ENCODE measurements around the gene PSMB3.

Gene PSMB3

DNA sequence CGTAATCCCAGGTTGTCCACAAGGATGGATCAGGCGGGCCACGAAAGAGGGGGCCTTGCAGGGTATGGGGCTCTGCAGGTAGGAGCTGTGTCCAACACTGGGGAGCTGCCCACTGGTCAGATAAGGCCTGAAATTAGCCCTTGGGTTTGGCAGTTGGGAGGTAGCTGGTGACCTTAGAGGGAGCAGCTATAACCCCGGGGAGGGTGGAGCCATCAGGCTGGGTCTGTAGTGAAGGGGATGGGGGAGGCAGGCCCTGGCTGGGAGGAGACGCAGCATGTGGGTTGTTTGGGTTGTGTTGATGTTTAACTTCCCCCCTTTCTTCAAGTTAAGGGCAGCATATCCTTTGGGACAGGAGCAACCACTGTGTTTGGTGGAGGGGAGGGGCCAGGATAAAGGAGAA lies 41.6 kb upstream of the PSMB3 start:
- no peak overlapping the region for H3K4me3 ChIP-seq (replicated peaks; ENCODE audit: low read depth, low read length)
- DNase-seq (ENCODE audit: low read depth), result no peak

DNA sequence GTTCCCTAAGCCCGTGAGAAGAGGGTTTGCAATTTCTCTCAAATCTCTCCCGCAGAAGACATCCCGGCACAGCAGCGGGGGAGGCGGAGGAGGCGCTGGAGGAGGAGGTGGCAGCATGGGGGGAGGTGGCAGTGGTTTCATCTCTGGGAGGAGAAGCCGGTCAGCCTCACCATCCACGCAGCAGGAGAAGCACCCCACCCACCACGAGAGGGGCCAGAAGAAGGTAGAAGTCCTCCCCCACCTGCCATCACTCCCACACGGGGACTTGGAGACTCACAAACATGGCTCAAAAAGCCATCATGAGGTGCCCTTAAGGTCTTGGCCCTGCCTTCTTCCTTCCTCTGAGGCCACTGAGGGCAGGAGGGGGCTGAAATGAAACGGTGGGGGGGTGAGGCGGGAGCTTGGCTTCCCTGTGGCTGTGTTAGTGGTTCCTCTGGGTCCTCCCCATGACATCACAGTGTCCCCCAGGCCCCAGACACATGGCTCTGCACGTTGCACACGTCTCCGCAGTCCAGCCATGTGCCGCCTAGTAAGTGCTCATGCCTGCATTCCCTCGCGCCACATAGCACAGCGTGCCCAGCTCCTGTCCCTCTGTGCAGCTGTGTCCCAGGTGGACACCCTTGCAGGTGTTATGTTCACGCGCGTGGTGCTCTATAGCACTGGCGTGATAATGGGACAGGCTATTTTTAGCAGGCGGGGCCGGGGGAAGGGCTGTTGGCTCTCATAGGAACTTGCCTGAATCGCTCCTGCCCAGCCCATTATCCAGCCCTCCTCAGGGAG lies 40.6 kb upstream of the PSMB3 start:
- no peak for DNase-seq (ENCODE audit: low read depth)
- H3K4me3 ChIP-seq (replicated peaks; ENCODE audit: low read depth, low read length), result no peak overlapping the region
- TF ChIP-seq, protein P1, sequence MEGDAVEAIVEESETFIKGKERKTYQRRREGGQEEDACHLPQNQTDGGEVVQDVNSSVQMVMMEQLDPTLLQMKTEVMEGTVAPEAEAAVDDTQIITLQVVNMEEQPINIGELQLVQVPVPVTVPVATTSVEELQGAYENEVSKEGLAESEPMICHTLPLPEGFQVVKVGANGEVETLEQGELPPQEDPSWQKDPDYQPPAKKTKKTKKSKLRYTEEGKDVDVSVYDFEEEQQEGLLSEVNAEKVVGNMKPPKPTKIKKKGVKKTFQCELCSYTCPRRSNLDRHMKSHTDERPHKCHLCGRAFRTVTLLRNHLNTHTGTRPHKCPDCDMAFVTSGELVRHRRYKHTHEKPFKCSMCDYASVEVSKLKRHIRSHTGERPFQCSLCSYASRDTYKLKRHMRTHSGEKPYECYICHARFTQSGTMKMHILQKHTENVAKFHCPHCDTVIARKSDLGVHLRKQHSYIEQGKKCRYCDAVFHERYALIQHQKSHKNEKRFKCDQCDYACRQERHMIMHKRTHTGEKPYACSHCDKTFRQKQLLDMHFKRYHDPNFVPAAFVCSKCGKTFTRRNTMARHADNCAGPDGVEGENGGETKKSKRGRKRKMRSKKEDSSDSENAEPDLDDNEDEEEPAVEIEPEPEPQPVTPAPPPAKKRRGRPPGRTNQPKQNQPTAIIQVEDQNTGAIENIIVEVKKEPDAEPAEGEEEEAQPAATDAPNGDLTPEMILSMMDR (IDR thresholded peaks at IDR 0.05; ENCODE audit: low read length, missing control alignments), result no peak

More for the DNA sequence above, 41.6 kb upstream of the PSMB3 start:
- TF ChIP-seq, protein P1 (IDR thresholded peaks at IDR 0.05; ENCODE audit: low read length, missing control alignments), result no peak

DNA sequence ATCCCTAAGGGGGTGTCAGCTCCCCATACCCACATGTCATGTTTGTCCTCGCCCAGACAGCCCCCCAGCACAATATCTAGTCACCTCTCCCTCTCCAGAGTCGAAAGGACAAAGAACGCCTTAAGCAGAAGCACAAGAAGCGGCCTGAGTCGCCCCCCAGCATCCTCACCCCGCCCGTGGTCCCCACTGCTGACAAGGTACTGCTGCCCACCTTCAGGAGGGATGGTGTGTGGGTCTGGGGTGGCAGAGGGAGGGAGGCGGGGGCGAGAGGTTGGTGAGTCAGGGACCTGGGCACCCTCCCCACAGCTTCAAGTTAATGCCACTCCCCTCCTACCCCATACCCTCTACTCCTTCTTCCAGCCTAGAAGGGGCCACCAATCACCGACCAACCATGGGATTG lies 39.9 kb upstream of the PSMB3 start:
- no peak overlapping the region for H3K4me3 ChIP-seq (replicated peaks; ENCODE audit: low read depth, low read length)
- TF ChIP-seq, protein P1 (IDR thresholded peaks at IDR 0.05; ENCODE audit: low read length, missing control alignments), result no peak
- no peak for DNase-seq (ENCODE audit: low read depth)

DNA sequence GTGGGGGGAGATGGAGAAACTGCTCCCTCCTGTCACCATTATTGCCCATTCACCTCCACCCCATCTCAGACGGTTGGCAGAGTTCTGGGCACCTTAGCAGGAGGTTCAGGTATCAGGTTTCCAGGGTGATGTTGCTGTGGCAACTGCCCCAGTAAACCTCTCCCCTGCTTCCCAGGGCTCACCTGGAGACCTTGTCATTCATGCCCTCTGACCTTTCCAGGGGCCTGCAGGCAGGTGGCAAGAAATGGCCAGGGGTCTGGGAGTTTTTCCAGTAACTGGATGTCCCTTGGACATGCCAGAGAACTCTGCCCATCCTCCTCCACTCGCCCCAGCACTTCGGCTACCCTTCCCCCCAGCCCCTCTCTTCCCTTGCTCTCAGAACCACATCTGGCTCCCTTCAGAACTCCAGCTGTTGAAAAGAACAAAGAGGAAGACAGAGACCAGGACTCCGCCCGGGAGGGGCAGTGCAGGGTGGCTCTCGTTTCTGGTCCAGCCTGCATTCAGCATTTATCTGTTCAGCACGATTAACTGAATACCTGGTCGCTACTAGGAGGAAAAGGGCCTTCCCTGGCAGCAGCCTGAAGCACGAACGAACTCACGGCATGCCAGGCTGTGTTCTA lies 39.0 kb upstream of the PSMB3 start:
- DNase-seq (ENCODE audit: low read depth), result no peak
- TF ChIP-seq, protein P1 (IDR thresholded peaks at IDR 0.05; ENCODE audit: low read length, missing control alignments), result no peak
- no peak overlapping the region for H3K4me3 ChIP-seq (replicated peaks; ENCODE audit: low read depth, low read length)

DNA sequence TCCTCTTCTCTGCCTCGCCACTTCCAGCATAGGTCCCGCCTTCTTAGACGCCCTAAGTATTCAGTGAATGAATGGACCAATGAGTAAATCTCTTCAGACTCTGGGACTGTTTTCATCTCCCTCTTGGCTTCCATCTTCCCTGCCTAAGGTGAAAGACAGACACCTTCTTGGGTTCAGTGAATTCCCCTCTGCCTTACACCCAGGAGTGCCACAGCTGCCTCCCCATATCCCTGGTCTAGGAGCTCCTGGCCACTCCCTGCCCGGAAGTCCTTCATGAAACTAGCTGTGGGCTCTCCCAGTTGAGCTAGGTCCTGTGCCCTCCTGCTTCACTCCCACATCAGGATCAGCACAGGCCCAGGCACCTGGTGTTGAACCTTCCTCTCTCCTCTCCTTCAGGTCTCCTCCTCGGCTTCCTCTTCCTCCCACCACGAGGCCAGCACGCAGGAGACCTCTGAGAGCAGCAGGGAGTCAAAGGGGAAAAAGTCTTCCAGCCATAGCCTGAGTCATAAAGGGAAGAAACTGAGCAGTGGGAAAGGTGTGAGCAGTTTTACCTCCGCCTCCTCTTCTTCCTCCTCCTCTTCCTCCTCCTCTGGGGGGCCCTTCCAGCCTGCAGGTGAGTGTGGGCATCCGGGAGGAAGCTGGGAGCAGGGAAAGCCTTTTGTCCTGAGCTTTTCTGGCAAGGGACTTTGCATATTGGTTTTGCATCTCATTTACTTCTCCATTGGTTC lies 37.2 kb upstream of the PSMB3 start:
- DNase-seq (ENCODE audit: low read depth), result no peak

DNA sequence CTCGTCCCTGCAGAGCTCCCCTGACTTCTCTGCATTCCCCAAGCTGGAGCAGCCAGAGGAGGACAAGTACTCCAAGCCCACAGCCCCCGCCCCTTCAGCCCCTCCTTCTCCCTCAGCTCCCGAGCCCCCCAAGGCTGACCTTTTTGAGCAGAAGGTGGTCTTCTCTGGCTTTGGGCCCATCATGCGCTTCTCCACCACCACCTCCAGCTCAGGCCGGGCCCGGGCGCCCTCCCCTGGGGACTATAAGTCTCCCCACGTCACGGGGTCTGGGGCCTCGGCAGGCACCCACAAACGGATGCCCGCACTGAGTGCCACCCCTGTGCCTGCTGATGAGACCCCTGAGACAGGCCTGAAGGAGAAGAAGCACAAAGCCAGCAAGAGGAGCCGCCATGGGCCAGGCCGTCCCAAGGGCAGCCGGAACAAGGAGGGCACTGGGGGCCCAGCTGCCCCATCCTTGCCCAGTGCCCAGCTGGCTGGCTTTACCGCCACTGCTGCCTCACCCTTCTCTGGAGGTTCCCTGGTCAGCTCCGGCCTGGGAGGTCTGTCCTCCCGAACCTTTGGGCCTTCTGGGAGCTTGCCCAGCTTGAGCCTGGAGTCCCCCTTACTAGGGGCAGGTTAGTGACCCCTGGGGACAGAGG lies 36.1 kb upstream of the PSMB3 start:
- DNase-seq (ENCODE audit: low read depth), result no peak
- no peak overlapping the region for H3K4me3 ChIP-seq (replicated peaks; ENCODE audit: low read depth, low read length)
- TF ChIP-seq, protein P1 (IDR thresholded peaks at IDR 0.05; ENCODE audit: low read length, missing control alignments), result no peak

More for the DNA sequence above, 37.2 kb upstream of the PSMB3 start:
- no peak overlapping the region for H3K4me3 ChIP-seq (replicated peaks; ENCODE audit: low read depth, low read length)
- TF ChIP-seq, protein P1 (IDR thresholded peaks at IDR 0.05; ENCODE audit: low read length, missing control alignments), result no peak
